ENCODE data around the gene UNC5B. TPM values are rescaled to one million over a fixed set of nuclear protein-coding genes. Genes with fewer than 3 reads are reported as not detected.

UNC5B gene
- total RNA-seq, 4 donors from 2014 or later = 3.9 to 7.1 (median 5.7) TPM

- H3K27ac ChIP-seq = no peak overlapping the region
- whole genome bisulfite sequencing, 2 donors = 45 to 49% methylated on average over 24 to 29 of the region's 29 CpGs
- no peak overlapping the region for H3K4me3 ChIP-seq (replicated peaks in 1 of 3)
- H3K27me3 ChIP-seq = no peaks in the 10 kb centered on the region
- peak in 1 of 2 donors; percentile 20 for DNase-seq
- intact Hi-C loops (cut with DNase I) = no loop called here
- peaks cover 20 to 55% of the 10 kb centered on the region in 2 donors for H3K4me1 ChIP-seq
- TF ChIP-seq CTCF (IDR thresholded peaks at IDR 0.05) = no peak
- TF ChIP-seq POLR2A (IDR thresholded peaks at IDR 0.05) = no peak
- H3K9me3 ChIP-seq = no peaks in the 10 kb centered on the region
- no peaks in the 10 kb centered on the region for H3K36me3 ChIP-seq
Observed at GRCh38 chr10:71244431-71245419, 32.4 kb downstream of the UNC5B start.

GRCh38 chr10:71245420-71246325 lies 33.3 kb downstream of the UNC5B start:
- no peaks in the 10 kb centered on the region for H3K9me3 ChIP-seq
- no peaks in the 10 kb centered on the region for H3K27me3 ChIP-seq
- intact Hi-C loops (cut with DNase I) = no loop called here
- peaks cover 20 to 48% of the 10 kb centered on the region in 2 donors for H3K4me1 ChIP-seq
- WGBS, 2 donors = 85 to 94% methylated on average over 11 to 21 of the region's 21 CpGs
- TF ChIP-seq POLR2A (IDR thresholded peaks at IDR 0.05) = no peak
- no peaks in the 10 kb centered on the region for H3K36me3 ChIP-seq
- H3K27ac ChIP-seq = no peak overlapping the region
- no peak for DNase-seq
- H3K4me3 ChIP-seq (replicated peaks in 1 of 3) = no peak overlapping the region

GRCh38 chr10:71246591-71247413 lies 34.4 kb downstream of the UNC5B start:
- H3K9me3 ChIP-seq = no peaks in the 10 kb centered on the region
- DNase-seq = peak; percentile 68 to 83
- 37 to 56% methylated on average over 10 of the region's 11 CpGs for WGBS, 2 donors
- peaks cover 16 to 40% of the 10 kb centered on the region in 2 donors for H3K4me1 ChIP-seq
- H3K36me3 ChIP-seq = no peaks in the 10 kb centered on the region
- no peak overlapping the region for H3K4me3 ChIP-seq (replicated peaks in 1 of 3)
- no peak overlapping the region for H3K27ac ChIP-seq
- H3K27me3 ChIP-seq = no peaks in the 10 kb centered on the region
- intact Hi-C loops (cut with DNase I) = no loop called here
- TF ChIP-seq POLR2A (IDR thresholded peaks at IDR 0.05) = no peak
- TF ChIP-seq CTCF (IDR thresholded peaks at IDR 0.05) = no peak

- H3K4me3 ChIP-seq (replicated peaks in 1 of 3) = no peak overlapping the region
Observed at GRCh38 chr10:71247414-71247705, 35.0 kb downstream of the UNC5B start.

More at GRCh38 chr10:71247414-71247705, 35.0 kb downstream of the UNC5B start:
- Histone ChIP-seq H3K27ac (no peak overlapping the region), H3K9me3 (no peaks in the 10 kb centered on the region), H3K27me3 (no peaks in the 10 kb centered on the region), H3K36me3 (no peaks in the 10 kb centered on the region), H3K4me1 (peaks cover 12 to 34% of the 10 kb centered on the region in 2 donors)
- intact Hi-C loops (cut with DNase I) = no loop called here
- TF ChIP-seq POLR2A (IDR thresholded peaks at IDR 0.05) = no peak
- no peak for TF ChIP-seq CTCF (IDR thresholded peaks at IDR 0.05)
- DNase-seq = peak in 1 of 2 donors; percentile 38
- 67 to 94% methylated on average over 2 to 4 of the region's 4 CpGs for WGBS, 2 donors

All from thyroid gland (tissue), 4 donors.